GM10847 (cell line): ENCODE results near the gene FOS.

Experiments
- POLR2A ChIP-seq: IDR thresholded peaks from 2 replicates; pipeline ENCODE4 v1.6.1; 2011; ENCODE audit not compliant: insufficient read length; ENCODE audit errors: extremely low read depth

The FOS gene

DNA sequence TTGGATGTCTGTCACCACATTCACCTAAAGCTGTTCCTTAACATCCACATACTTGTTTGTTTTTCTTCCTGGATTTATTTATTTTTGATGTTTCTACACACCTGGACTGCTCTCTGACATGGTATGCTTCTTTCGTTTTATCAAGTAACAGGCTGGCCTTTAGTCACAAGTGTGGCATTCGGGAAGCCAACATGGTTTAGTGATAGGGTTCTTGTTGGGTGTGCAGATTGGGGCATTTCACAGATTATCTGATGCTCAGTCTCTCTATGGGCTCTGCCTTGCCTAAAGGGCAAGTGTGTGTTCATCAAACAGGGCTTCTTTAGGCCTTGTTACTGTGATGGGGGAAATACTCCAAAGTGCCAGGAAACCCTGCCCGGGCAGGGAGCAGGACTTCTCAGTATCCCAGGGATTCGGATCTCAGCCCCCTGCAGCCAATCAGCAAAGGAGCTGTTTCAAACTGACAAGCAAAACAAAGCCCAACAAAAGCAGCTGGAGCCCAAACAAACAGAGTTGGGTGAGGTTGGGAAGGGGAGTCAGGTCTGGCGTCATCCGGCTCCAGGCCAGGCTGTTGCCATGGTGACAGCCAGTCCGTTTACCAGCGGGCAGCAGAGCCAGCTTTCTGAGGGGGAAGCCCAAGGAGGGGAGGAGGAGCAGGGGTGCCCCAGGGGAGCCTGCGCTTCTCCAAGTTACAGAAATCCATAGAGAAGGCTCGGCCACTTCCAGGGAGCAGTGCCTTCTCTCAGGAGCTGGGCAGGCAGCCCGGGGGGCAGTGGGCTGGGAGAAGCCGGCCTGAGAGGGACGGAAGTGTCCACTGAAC, 31.9 kb downstream of the FOS start:
- TF ChIP-seq POLR2A = no peak

DNA sequence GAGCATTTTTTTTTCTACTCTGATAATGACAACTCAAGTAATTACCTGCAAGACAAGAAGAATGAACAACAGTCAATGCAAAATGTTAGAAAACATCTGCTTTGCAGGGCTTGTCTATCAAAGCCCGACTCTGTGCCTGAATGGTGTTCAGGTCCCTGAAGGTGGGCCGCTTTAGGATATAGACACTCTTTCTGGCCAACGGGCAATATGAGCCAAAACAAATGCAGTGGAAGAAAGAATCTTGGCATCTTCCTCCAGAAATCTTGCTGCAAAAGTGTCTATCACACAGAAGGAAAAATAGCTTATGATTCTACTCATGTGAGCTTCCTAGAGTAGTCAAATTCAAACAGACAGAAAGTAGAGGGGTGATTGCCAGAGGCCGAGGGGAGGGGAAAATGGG, 32.7 kb downstream of the FOS start:
- TF ChIP-seq POLR2A = no peak

DNA sequence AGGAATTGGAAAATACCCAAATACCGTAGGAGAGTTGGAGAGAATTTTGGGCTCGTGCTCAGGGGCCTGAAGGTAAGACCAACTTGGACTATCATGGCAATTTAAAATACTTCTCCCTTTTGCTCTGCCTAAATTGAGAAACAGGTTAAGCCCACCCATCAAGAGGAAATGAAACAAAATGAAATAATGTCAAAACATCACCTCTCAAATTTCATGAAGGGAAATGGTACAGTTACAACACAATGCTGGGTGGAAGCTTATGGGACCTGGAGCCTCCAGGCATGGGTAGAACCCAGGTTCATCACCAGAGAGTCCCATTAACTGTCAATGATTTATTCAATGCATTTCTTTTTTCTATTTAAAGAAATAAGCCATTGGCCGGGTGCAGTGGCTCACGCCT, 33.7 kb downstream of the FOS start:
- no peak for TF ChIP-seq POLR2A

DNA sequence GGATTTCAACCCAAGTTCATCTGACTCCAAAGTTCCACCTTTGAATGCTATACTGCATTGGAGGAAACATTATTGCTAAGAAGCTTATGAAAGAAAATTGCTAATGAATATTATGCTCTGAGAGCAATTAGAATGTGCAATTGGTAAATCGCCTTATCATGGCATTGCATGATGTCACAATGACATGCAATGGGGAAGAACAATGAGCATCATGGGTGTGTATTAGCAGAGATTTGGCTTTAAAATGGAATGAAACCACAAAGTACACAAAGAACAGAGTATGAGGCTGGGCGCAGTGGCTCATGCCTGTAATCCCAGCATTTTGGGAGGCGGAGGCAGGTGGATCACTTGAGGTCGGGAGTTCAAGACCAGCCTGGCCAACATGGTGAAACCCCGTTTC, 34.7 kb downstream of the FOS start:
- TF ChIP-seq POLR2A = no peak

DNA sequence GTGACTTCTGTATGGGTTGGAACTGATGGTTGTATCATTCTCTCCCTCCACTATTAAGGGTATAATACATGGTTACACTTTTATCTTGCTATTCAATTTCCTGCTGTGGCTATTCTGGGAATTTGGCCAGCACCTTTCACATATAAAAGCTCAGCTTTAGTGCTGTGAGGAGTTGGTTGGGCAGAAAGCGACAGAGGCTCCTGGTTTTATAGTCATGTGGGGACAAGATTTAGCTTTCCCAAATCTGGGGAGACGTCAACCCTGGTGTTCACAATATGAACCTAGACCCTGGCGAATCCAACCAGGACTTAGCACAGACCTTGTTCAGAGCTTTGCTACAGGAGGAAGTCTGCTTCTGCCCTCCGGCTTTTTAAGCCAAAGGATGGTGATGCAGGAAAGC, 36.5 kb downstream of the FOS start:
- no peak for TF ChIP-seq POLR2A

GRCh38 chr14:75317148-75317547, 38.5 kb downstream of the FOS start:
- no peak for TF ChIP-seq POLR2A

GRCh38 chr14:75318353-75318752, 39.7 kb downstream of the FOS start:
- TF ChIP-seq POLR2A = no peak

- TF ChIP-seq POLR2A = no peak
Measured at GRCh38 chr14:75319021-75319420, 40.4 kb downstream of the FOS start.

DNA sequence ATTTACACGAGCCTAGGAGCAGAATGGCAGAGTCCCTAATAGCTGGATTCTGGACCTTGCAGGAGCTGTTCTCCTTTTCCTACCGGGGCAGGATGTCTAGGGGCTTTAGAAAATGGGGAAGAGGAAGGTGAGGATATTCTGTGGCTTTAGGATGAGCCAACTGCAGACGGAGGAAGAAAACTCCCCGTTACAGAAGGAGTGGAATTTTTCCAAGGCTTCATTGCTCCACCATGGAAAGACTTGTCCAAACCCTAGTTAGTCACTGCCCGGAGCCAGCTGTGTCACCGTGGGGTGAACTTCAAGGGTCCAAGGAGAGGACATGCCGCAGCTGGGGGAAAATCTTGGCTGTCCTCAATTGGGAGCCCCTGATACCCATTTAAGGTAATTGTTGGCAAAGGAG, 41.6 kb downstream of the FOS start:
- no peak for TF ChIP-seq POLR2A

DNA sequence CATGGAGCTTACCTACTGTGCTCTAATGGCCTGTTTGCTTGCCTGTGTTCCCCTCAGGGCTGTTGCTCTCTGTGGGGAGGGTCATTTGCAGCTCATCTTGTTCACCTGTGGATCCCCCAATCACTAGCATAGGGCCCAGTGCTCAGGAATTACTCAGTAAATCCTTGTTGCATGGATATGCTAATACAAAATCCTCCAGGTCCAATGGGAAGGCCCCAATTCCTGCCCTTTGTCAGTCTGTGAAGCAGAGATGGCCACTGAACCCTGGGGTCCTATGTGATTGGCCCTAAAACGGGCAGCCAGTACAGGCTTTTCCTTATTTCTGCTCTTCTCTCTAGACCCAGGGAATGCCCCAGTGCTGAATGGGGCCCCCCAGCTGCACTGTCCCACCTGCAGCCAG, 44.1 kb downstream of the FOS start:
- TF ChIP-seq POLR2A = no peak

- TF ChIP-seq POLR2A = no peak
Measured at GRCh38 chr14:75323571-75323970, 44.9 kb downstream of the FOS start.

DNA sequence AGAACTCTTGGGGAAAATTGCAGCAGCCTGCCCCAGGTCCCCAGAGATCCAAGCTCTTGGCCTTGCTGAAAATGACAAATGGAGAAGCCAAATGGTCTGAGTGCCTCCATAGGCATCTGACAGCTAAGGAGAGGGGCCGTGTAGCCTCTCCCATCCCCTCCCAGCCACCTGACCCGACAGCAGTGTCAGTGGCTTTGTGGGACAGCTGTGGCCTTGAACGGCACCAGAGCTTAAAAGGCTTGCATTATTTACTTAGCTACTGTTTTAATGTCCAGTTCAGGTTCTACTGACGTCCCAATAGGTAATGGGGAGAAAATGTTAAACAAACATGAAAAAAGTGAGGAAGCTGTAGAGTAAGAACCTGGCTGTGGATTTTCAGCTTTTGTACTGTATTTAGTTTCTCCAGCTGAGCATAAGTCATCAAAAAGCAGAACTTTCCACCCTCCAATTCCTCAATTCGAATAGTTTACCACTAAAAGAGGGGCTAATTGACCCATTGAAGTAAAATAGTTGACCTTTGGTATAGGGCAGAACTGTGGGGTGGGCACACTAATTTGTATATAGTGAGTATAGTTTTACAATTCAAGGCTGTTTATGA, 50.0 kb downstream of the FOS start:
- no peak for TF ChIP-seq POLR2A

DNA sequence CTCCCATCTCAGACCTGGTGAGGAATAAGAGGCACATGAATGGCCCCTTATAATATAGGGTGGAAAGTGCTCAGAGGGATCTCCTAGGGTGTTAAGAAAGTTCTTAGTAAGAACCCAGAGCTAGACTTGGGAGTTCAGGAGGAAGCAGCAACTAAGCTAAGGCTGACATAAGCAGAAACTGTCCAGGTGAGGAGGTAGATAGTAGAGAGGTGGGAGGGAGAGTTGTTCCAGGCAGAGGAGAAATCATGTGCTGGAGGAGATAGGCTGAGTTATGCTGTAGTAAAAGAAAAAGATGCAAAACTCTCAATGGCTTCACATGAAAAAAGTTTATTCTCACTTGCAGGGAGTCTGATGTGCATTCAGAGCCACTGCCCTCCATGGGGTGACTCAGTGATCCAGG, 50.7 kb downstream of the FOS start:
- no peak for TF ChIP-seq POLR2A

- TF ChIP-seq POLR2A = no peak
Measured at GRCh38 chr14:75331471-75331870, 52.8 kb downstream of the FOS start.
